PFSK-1 (cell line): Measurements from ENCODE around the gene PLOD3.

Experiments
- FOXP2 ChIP-seq: optimal IDR thresholded peaks from 2 replicates; pipeline ENCODE3; 2011; ENCODE audit warnings: borderline replicate concordance, control low read depth, inconsistent platforms; ENCODE audit not compliant: insufficient read depth; ENCODE audit errors: extremely low read length, extremely low read depth
- POLR2AphosphoS5 ChIP-seq: IDR thresholded peaks from 2 replicates; pipeline ENCODE4 v1.6.1; 2012; ENCODE audit warnings: low read depth, mild to moderate bottlenecking, control low read depth, low read length, moderate library complexity
- REST ChIP-seq, 2 experiments: IDR thresholded peaks; 2 replicates each; pipeline versions ENCODE4 v1.6.1 to v1.8.0; 2011 to 2012; ENCODE audit warnings: low read depth in 2 of 2, low read length in 2 of 2, control low read depth in 1 of 2, inconsistent platforms in 1 of 2, mild to moderate bottlenecking in 1 of 2, moderate library complexity in 1 of 2; ENCODE audit not compliant: insufficient read depth in 1 of 2
- SIN3A ChIP-seq: IDR thresholded peaks from 2 replicates; pipeline ENCODE4 v1.6.1; 2012; ENCODE audit warnings: mild to moderate bottlenecking, low read length, moderate library complexity, borderline replicate concordance; ENCODE audit not compliant: insufficient read depth
- TAF1 ChIP-seq: IDR thresholded peaks from 2 replicates; pipeline ENCODE4 v1.6.1; 2012; ENCODE audit warnings: low read length, control low read depth, borderline replicate concordance; ENCODE audit not compliant: insufficient read depth

Gene PLOD3

GRCh38 chr7:101237206-101238067 is 20.1 kb upstream of the PLOD3 start, which contains the start of gene CLDN15:
CLDN15 (minus strand) TSS chr7:101237802; CDS start chr7:101237581, 221 bp downstream.
- no peak for TF ChIP-seq POLR2AphosphoS5
- TF ChIP-seq FOXP2 = no peak
- TF ChIP-seq REST (IDR thresholded peaks at IDR 0.05; ENCODE audit: insufficient read depth in 1 of 2, low read depth in 2 of 2, low read length in 2 of 2) = no peak
- no peak for TF ChIP-seq TAF1
- TF ChIP-seq SIN3A = no peak

GRCh38 chr7:101236292-101236835 is 19.0 kb upstream of the PLOD3 start:
- no peak for TF ChIP-seq SIN3A
- TF ChIP-seq REST (IDR thresholded peaks at IDR 0.05; ENCODE audit: insufficient read depth in 1 of 2, low read depth in 2 of 2, low read length in 2 of 2) = no peak
- TF ChIP-seq POLR2AphosphoS5 = no peak
- no peak for TF ChIP-seq TAF1
- TF ChIP-seq FOXP2 = no peak

- no peak for TF ChIP-seq FOXP2
- no peak for TF ChIP-seq SIN3A
- TF ChIP-seq TAF1 = no peak
- TF ChIP-seq POLR2AphosphoS5 = no peak
- no peak for TF ChIP-seq REST (IDR thresholded peaks at IDR 0.05; ENCODE audit: insufficient read depth in 1 of 2, low read depth in 2 of 2, low read length in 2 of 2)
These were observed 18.1 kb upstream of the PLOD3 start for GRCh38 chr7:101235522-101235921.

- TF ChIP-seq POLR2AphosphoS5 (no peak), TAF1 (no peak), FOXP2 (no peak), REST (IDR thresholded peaks at IDR 0.05; ENCODE audit: insufficient read depth in 1 of 2, low read depth in 2 of 2, low read length in 2 of 2) (no peak), SIN3A (no peak)
These were observed 17.7 kb upstream of the PLOD3 start for GRCh38 chr7:101235050-101235449.
